Cardiac muscle cell (in vitro differentiated cells and primary cell): ENCODE data around the gene RPL31. TPM values are rescaled to one million over a fixed set of nuclear protein-coding genes. Genes with fewer than 3 reads are reported as not detected.

Experiments used
- DNase-seq, 2 donors: peaks; one replicate each; pipeline versions ENCODE4 v3.0.0 to v3.0.0-alpha.2; 2010 to 2017; ENCODE audit warnings: low read depth in 1 of 2, low spot score in 1 of 2
- H3K27ac ChIP-seq: fragments of 200-600 bp; sonication (generic); 2 replicates; pipeline ENCODE4 v1.5.1; 2016
- H3K27me3 ChIP-seq: fragments of 200-600 bp; sonication (generic); 2 replicates; pipeline ENCODE4 v1.6.0; 2016; ENCODE audit warnings: control low read depth
- H3K36me3 ChIP-seq: fragments of 200-600 bp; sonication (generic); 2 replicates; pipeline ENCODE4 v1.5.1; 2016; ENCODE audit warnings: control low read depth
- H3K4me1 ChIP-seq: fragments of 200-600 bp; sonication (generic); 2 replicates; pipeline ENCODE4 v1.8.1; 2017; ENCODE audit warnings: low read depth, mild to moderate bottlenecking, mixed run types
- H3K4me3 ChIP-seq: fragments of 200-600 bp; sonication (generic); 2 replicates; pipeline ENCODE4 v1.5.1; 2016; ENCODE audit warnings: mild to moderate bottlenecking
- H3K9me3 ChIP-seq: fragments of 200-600 bp; sonication (generic); 2 replicates; pipeline ENCODE4 v1.5.1; 2017; ENCODE audit warnings: low read depth, mild to moderate bottlenecking, control low read depth
- polyA plus RNA-seq: library from polyadenylated mRNA; unstranded; fragments of >200 nt; fragmentation: Nextera tagmentation; extraction: Ambion mirVana; gene quantifications from 2 replicates; pipeline ENCODE4 v1.2.1, GENCODE V29; 2016
- total RNA-seq: library from RNA; depleted of rRNA; stranded (reverse); fragments of >200 nt; gene quantifications from 2 replicates; pipeline ENCODE4 v1.2.3, GENCODE V29; 2016
- TF ChIP-seq, protein P1 (sequence below): IDR thresholded peaks from 2 replicates; pipeline ENCODE4 v1.5.1; 2012; ENCODE audit warnings: low read depth, mild to moderate bottlenecking, low read length

RPL31 gene
- total and polyA plus RNA-seq, 2 experiments from 2014 or later: 458 to 1,385 TPM

DNA sequence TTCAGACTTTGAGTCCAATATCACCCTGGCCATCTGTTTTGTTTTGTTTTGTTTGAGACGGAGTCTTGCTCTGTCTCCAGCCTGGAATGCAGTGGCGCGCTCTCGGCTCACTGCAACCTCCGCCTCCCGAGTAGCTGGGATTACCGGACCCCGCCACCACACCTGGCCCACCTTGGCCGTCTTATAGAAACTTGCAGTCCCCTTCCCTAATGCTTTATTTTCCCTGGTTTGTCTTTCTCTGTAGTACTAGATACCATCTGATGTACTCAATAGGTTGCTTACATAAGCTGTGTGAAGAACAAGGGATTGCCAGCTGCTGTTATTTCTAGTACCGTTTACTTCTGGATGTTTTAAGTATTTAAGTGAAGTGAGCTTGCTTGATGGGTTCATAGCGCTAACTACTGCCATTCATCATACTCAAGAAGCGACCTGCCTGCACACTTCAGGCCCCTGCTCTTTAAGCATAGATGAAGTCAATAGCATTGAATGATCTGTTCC lies 1.2 kb downstream of the RPL31 start:
- Histone ChIP-seq H3K4me3 (peak overlapping the region; percentile 90), H3K36me3 (peaks cover 40% of the 10 kb centered on the region), H3K27ac (peak overlapping the region; percentile 92), H3K27me3 (no peaks in the 10 kb centered on the region), H3K9me3 (no peaks in the 10 kb centered on the region), H3K4me1 (peaks cover 4% of the 10 kb centered on the region)
- peak in 1 of 2 donors; percentile 17 for DNase-seq
- TF ChIP-seq, protein P1, sequence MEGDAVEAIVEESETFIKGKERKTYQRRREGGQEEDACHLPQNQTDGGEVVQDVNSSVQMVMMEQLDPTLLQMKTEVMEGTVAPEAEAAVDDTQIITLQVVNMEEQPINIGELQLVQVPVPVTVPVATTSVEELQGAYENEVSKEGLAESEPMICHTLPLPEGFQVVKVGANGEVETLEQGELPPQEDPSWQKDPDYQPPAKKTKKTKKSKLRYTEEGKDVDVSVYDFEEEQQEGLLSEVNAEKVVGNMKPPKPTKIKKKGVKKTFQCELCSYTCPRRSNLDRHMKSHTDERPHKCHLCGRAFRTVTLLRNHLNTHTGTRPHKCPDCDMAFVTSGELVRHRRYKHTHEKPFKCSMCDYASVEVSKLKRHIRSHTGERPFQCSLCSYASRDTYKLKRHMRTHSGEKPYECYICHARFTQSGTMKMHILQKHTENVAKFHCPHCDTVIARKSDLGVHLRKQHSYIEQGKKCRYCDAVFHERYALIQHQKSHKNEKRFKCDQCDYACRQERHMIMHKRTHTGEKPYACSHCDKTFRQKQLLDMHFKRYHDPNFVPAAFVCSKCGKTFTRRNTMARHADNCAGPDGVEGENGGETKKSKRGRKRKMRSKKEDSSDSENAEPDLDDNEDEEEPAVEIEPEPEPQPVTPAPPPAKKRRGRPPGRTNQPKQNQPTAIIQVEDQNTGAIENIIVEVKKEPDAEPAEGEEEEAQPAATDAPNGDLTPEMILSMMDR: no peak

DNA sequence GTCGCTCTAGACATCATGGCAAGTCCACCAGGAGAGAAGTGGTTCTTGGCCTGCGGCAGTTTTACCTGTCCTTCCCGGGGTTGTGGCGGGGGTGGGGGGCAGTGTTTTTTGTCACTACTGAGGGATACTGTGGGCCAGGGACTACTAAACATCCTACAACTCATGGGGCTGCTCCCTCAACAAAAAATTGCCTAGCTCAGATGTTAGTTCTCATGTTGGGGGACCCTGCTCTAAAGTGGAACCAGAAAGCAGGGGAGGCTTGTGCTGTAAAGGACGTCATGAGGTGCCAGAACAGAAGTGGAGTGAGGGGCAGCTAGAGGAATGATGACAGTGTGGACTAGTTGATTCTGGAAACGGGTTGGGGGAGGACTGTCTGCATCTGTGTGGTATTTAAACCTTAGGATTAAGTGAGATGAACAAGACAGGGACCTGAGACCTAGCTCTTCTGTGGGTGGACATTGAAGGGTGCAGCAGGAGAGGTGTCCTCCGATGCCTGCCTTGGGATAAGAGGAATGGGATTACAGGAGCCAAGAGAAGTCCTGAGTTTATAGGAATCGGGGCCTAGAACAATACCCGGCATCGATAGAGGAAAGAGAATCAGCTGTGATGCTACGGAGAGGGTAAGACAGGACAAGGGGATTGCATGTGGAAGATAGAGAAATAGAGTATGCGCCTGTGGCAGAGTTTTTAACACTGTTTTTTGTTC lies 2.7 kb downstream of the RPL31 start:
- Histone ChIP-seq H3K36me3 (peaks cover 40% of the 10 kb centered on the region), H3K27ac (peak overlapping the region; percentile 92)

DNA sequence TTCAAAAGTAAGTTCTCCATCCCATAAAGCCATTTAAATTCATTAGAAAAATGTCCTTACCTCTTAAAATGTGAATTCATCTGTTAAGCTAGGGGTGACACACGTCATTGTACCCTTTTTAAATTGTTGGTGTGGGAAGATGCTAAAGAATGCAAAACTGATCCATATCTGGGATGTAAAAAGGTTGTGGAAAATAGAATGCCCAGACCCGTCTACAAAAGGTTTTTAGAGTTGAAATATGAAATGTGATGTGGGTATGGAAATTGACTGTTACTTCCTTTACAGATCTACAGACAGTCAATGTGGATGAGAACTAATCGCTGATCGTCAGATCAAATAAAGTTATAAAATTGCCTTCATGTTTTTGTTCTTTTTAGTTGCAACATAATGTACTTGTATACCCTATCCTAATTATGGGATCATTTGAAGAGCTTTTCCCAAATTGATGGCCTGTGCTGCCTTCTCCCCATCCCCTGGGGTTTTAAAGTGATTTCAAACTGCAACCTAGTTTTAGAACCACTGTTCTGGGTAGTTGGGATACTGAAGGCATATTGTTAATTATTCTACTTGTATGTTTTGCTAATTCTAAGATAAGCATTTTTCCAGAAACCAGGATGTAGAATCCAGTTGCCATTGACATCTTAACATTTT lies 4.1 kb downstream of the RPL31 start:
- no peak overlapping the region for H3K4me3 ChIP-seq
- H3K4me1 ChIP-seq: peaks cover 4% of the 10 kb centered on the region
- peaks cover 47% of the 10 kb centered on the region for H3K36me3 ChIP-seq
- TF ChIP-seq, protein P1: no peak
- no peaks in the 10 kb centered on the region for H3K9me3 ChIP-seq
- DNase-seq: no peak
- H3K27me3 ChIP-seq: no peaks in the 10 kb centered on the region
- peak overlapping the region; percentile 68 for H3K27ac ChIP-seq

More for the DNA sequence above, 2.7 kb downstream of the RPL31 start:
- H3K27me3 ChIP-seq: no peaks in the 10 kb centered on the region
- TF ChIP-seq, protein P1: no peak
- no peaks in the 10 kb centered on the region for H3K9me3 ChIP-seq
- H3K4me3 ChIP-seq: no peak overlapping the region
- H3K4me1 ChIP-seq: peaks cover 4% of the 10 kb centered on the region
- DNase-seq: no peak

DNA sequence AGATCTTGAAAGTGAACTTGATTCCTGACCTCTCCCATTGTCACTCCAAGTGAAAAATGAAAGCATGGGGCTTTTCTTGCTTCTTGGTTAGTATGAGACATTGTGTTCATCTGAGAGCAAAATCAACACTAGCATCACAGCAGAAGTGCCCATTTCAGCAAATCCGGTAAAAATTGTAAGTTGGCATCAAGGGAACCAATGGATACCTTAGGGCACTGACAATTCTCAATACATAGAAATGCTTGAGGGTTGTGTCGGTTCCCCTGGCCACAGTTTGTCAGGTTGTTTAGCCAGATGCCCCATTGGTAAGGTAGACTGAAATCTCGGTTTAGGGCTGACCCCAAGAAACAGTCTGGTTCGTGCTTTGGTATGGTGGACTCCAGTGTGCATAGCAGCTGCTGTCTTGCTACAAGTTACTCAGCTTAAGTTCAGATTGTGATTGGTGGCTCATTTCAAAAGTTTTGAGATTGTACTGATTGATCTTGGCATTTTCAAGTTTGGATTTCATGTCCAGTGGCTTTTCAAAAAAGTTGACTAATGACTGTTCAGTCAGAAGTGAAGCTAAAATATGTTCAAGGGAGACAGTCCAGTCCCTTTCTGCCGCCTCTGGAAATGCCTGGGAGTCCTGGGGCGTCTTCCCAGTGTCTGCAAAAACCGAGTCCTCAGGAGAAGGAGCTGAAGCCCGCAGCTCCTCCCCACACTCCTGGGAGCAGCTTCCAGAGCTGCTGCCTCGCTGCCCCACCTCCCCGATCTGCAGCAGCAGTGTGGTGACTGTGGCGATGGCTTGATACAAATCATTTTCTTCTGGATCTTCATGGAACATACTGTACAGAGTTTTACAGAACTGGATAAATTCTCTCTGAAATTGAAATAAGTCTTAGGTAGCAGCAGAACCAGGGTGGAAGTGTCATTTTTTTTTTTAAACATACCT lies 5.6 kb downstream of the RPL31 start:
- Histone ChIP-seq H3K36me3 (peaks cover 61% of the 10 kb centered on the region), H3K27ac (peak overlapping the region; percentile 68), H3K9me3 (no peaks in the 10 kb centered on the region)

DNA sequence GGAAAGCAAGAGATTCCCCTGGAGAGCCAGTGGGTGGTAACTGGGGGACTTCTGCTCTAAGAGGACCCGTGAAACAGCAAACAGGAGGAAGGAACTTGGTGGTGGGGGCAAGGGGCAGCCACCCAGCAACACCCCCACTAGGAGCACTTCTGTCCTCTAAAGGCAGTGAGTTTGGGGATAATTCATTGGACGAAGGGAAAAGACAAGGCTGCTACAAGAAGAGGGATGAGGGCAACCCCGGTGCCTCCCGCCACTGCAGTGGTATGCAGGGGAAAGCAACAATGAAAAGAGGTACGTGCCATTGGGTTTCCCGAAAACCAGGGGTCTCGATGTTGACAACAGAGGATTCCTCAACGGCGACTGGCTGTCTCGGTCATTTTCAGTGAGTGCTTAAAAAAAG lies 9.1 kb downstream of the RPL31 start:
- TF ChIP-seq, protein P1: no peak
- Histone ChIP-seq H3K36me3 (peaks cover 37% of the 10 kb centered on the region), H3K9me3 (no peaks in the 10 kb centered on the region), H3K4me1 (no peaks in the 10 kb centered on the region), H3K27ac (peak overlapping the region; percentile 42), H3K27me3 (no peaks in the 10 kb centered on the region), H3K4me3 (no peak overlapping the region)
- DNase-seq: no peak

More for the DNA sequence above, 5.6 kb downstream of the RPL31 start:
- no peak for DNase-seq
- H3K4me1 ChIP-seq: no peaks in the 10 kb centered on the region
- no peak overlapping the region for H3K4me3 ChIP-seq
- TF ChIP-seq, protein P1: no peak
- no peaks in the 10 kb centered on the region for H3K27me3 ChIP-seq
